Smooth muscle cell (in vitro differentiated cells): ENCODE results near the gene ADAM30. TPM values are rescaled to one million over a fixed set of nuclear protein-coding genes. Genes with fewer than 3 reads are reported as not detected.

Source experiments
- DNase-seq: peaks from one replicate; lab custom pipeline; 2025; ENCODE audit not compliant: unreplicated experiment; lab: John Stamatoyannopoulos, UW
- H2AFZ ChIP-seq: fragments of 200-600 bp; sonication (generic); 2 replicates; pipeline ENCODE4 v1.6.0; 2016; ENCODE audit warnings: antibody characterized with exemption, low read depth, mild to moderate bottlenecking
- H3F3A ChIP-seq: fragments of 200-600 bp; sonication (generic); 2 replicates; pipeline ENCODE4 v1.6.0; 2017; ENCODE audit warnings: antibody characterized with exemption, low read depth
- H3K27ac ChIP-seq: fragments of 200-600 bp; sonication (generic); 2 replicates; pipeline ENCODE4 v1.5.1; 2016; ENCODE audit warnings: low read depth, mild to moderate bottlenecking
- H3K27me3 ChIP-seq: fragments of 200-600 bp; sonication (generic); 2 replicates; pipeline ENCODE4 v1.6.1; 2016; ENCODE audit warnings: low read depth, mild to moderate bottlenecking
- H3K36me3 ChIP-seq: fragments of 200-600 bp; sonication (generic); 2 replicates; pipeline ENCODE4 v1.5.1; 2016; ENCODE audit warnings: low read depth
- H3K4me1 ChIP-seq: fragments of 200-600 bp; sonication (generic); 2 replicates; pipeline ENCODE4 v1.5.1; 2016; ENCODE audit warnings: low read depth
- H3K4me2 ChIP-seq: fragments of 200-600 bp; sonication (generic); 2 replicates; pipeline ENCODE4 v1.6.0; 2016; ENCODE audit warnings: mild to moderate bottlenecking
- H3K4me3 ChIP-seq: fragments of 200-600 bp; sonication (generic); 2 replicates; pipeline ENCODE4 v1.5.1; 2016; ENCODE audit warnings: mild to moderate bottlenecking
- H3K79me2 ChIP-seq: fragments of 200-600 bp; sonication (generic); 2 replicates; pipeline ENCODE4 v1.6.0; 2016; ENCODE audit warnings: low read depth, mild to moderate bottlenecking
- H3K9ac ChIP-seq: fragments of 200-600 bp; sonication (generic); 2 replicates; pipeline ENCODE4 v1.6.0; 2016; ENCODE audit warnings: low read depth
- H3K9me3 ChIP-seq: fragments of 200-600 bp; sonication (generic); replicated peaks from 2 replicates; pipeline ENCODE4 v1.5.1; 2016; ENCODE audit warnings: low read depth
- H4K20me1 ChIP-seq: fragments of 200-600 bp; sonication (generic); 2 replicates; pipeline ENCODE4 v1.6.0; 2016; ENCODE audit warnings: low read depth
- CTCF ChIP-seq: fragments of 200-600 bp; sonication (generic); IDR thresholded peaks from 2 replicates; pipeline ENCODE4 v1.5.1; 2017; ENCODE audit warnings: borderline replicate concordance, mild to moderate bottlenecking, antibody characterized with exemption; ENCODE audit not compliant: insufficient read depth, poor library complexity, severe bottlenecking
- WGBS: methylation state at CpG from one replicate; pipeline ENCODE4 v1.1.7; 2016; ENCODE audit warnings: low lambda C conversion rate; 5-methylcytosine and 5-hydroxymethylcytosine counted together
- polyA plus RNA-seq: library from polyadenylated mRNA; unstranded; fragments of >200 nt; fragmentation: Nextera tagmentation; extraction: Ambion mirVana; gene quantifications from 2 replicates; pipeline ENCODE4 v1.2.1, GENCODE V29; 2016
- total RNA-seq: library from RNA; depleted of rRNA; stranded (reverse); fragments of >200 nt; gene quantifications from 2 replicates; pipeline ENCODE4 v1.2.3, GENCODE V29; 2014

The ADAM30 gene
- total and polyA plus RNA-seq, 2 experiments from 2014 or later = not detected

GRCh38 chr1:119902775-119903442, 6.6 kb upstream of the ADAM30 start:
- H3K79me2 ChIP-seq = no peaks in the 10 kb centered on the region
- DNase-seq = no peak
- H3K4me3 ChIP-seq = no peak overlapping the region

DNA sequence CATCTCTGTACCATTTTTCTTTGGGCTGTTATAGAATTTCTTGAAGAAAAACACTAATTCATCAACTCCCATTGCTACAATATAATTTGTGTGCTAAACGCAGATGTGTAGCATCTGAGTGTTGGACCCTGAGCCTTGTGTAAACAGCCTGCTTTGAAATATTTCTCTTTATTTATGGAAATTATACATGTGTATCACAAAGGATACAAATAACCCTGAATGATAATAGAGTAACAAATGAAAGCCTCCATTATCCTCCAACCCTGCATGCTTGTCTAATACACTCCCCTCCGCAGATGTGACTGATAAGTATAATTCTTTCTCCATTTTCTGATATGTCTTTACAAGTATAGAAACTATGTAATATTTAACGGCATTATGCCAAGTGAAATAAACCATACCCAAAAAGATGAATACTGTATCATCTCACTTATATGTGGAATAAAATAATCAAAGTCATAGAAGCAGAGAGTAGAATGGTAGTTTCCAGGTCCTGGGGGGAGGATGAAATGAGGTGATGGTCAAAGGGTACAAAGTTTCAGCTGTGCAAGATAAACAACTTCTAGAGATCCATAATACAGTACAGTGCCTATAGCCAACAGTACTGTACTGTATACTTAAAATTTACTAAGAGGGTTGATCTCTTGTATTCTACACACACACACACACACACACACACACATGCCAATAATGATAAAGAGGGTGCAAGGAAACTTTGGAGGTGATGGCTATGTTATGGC, 2.8 kb upstream of the ADAM30 start:
- Histone ChIP-seq H3K4me1 (no peaks in the 10 kb centered on the region), H3K36me3 (no peaks in the 10 kb centered on the region), H3K4me3 (no peak overlapping the region), H3K4me2 (no peak overlapping the region), H3K79me2 (no peaks in the 10 kb centered on the region), H2AFZ (no peak overlapping the region), H3K9me3 (no peaks in the 10 kb centered on the region), H3K27me3 (peaks cover 24% of the 10 kb centered on the region), H3F3A (no peaks in the 10 kb centered on the region), H3K27ac (no peak overlapping the region), H3K9ac (no peak overlapping the region), H4K20me1 (no peaks in the 10 kb centered on the region)
- 94% methylated on average over 3 of the region's 3 CpGs for WGBS
- TF ChIP-seq CTCF = no peak
- no peak for DNase-seq

More at GRCh38 chr1:119902775-119903442, 6.6 kb upstream of the ADAM30 start:
- no peak overlapping the region for H3K27ac ChIP-seq
- no peaks in the 10 kb centered on the region for H3F3A ChIP-seq
- WGBS = 95% methylated on average over 4 of the region's 4 CpGs
- TF ChIP-seq CTCF = no peak
- no peak overlapping the region for H3K9ac ChIP-seq
- no peaks in the 10 kb centered on the region for H4K20me1 ChIP-seq
- no peaks in the 10 kb centered on the region for H3K36me3 ChIP-seq
- no peak overlapping the region for H3K4me2 ChIP-seq
- no peaks in the 10 kb centered on the region for H3K4me1 ChIP-seq
- no peak overlapping the region for H2AFZ ChIP-seq
- peaks cover 15% of the 10 kb centered on the region for H3K27me3 ChIP-seq
- no peaks in the 10 kb centered on the region for H3K9me3 ChIP-seq

GRCh38 chr1:119898530-119898929, 2.2 kb upstream of the ADAM30 start:
- no peak for DNase-seq
- Histone ChIP-seq H3K79me2 (no peaks in the 10 kb centered on the region), H3K4me1 (no peaks in the 10 kb centered on the region), H2AFZ (no peak overlapping the region), H3K27me3 (peaks cover 24% of the 10 kb centered on the region), H3K9me3 (no peaks in the 10 kb centered on the region), H3K4me3 (no peak overlapping the region), H3K27ac (no peak overlapping the region), H3K4me2 (no peak overlapping the region), H3F3A (no peaks in the 10 kb centered on the region), H3K36me3 (no peaks in the 10 kb centered on the region), H4K20me1 (no peaks in the 10 kb centered on the region), H3K9ac (no peak overlapping the region)
- TF ChIP-seq CTCF = no peak
- 78% methylated on average over 2 of the region's 2 CpGs for WGBS
